Left cardiac atrium (tissue), 4 donors: ENCODE measurements around the gene CIAPIN1. TPM values are rescaled to one million over a fixed set of nuclear protein-coding genes. Genes with fewer than 3 reads are reported as not detected.
A peak's percentile ranks its signal among the peaks of the same experiment; 100 is the strongest.

ENCODE experiments used
- ATAC-seq, 2 donors: fragments of 200-7000 bp; cut with Tn5 transposase; one replicate each; pipeline ENCODE4 v1.9.1; 2020; ENCODE audit warnings: mild to moderate bottlenecking in 2 of 2, moderate library complexity in 2 of 2
- DNase-seq: peaks from one replicate; pipeline ENCODE4 v3.0.0-alpha.2; 2020
- intact Hi-C, 2 donors: fragments of 100-400 bp; cut with DNase I; formaldehyde crosslinking; loops; one replicate each; pipeline versions ENCODE4 v1.14.1 to v1.15.1; 2022 to 2023
- long read RNA-seq: library from polyadenylated mRNA; unstranded; transcript quantifications from one replicate; pipeline ENCODE4 v2.0.0, GENCODE V29; 2021
- total RNA-seq, 2 donors: library from RNA; stranded (reverse); fragmentation: NEBNext Ultra II Directional; extraction: Animal tissue kit (Norgen Biotek cat#: 25700); gene quantifications; one replicate each; pipeline ENCODE4 v1.2.1, GENCODE V29; 2021
- donor health status: DM: no; HTN: yes; CAD: no.
- donor health status: DM: no; HTN: yes; CAD: no; lungs with severe emphysema.
- donor health status: DM: yes; HTN: yes; CAD: no.
- donor health status: Dilated cardiomyopathy.

CIAPIN1 gene
- 10 to 100 TPM; 36.5 to 77.0 TPM for total RNA-seq
- long read RNA-seq, transcript CIAPIN1-213 (8 exons, 1,559 nt): minor isoform, 14 of 216 reads
- long read RNA-seq, transcript CIAPIN1-209 (9 exons, 2,016 nt): minor isoform, 12 of 216 reads
- long read RNA-seq, transcript CIAPIN1-201 (9 exons, 2,182 nt): major isoform, 174 of 216 reads
- long read RNA-seq, partial matches to known transcripts: 6 of 216 reads
- long read RNA-seq, other reads (novel, unspliced or antisense): 10 of 216 reads

DNA sequence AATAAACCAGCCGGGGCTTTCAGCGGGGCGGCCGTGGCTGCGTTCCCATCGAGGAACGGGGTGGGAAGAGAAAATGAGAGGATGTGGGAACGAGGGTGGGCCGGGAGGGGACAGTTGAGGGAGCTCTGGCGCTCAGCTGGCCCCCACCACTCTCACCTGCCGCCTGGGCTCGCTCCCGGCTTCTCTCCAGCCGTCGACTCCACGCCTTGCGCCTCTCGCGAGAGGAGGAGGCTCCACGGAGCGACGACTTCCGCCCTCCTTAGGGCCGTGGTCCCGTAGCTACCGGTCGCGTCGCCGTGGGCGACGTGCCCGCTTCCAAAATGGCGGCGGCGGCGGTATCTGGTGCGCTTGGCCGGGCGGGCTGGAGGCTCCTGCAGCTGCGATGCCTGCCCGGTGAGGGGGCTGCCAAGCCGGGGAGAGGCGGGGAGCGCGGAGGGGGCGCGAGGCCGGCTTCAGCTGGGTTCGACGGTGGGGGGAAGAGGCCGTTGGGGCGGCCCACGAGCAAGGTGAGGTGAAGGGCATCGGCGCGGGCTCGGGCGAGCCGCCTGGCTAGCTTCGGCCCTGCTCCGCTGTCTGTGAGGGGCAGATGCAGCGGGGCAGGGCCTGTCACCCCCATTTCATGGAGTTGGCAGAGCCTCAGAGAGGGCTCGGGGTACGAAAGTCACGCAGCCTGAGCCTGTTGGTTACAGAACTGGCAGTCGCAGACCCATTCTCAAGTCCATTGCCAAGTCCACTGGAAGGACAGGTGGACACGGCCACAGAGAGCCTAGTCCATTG, at the start of gene CIAPIN1, which contains the start of gene COQ9:
Gene CIAPIN1 (minus strand): TSS at position 200 of the 777 bp plus-strand sequence. CDS start 6,457 bp downstream, outside the sequence.
Gene COQ9 (plus strand): TSS at position 294 of the 777 bp plus-strand sequence. CDS start 27 bp downstream, at position 321.
- ATAC-seq (peak; percentile 99), DNase-seq (peak; percentile 96)
- intact Hi-C loops: no loop called here

DNA sequence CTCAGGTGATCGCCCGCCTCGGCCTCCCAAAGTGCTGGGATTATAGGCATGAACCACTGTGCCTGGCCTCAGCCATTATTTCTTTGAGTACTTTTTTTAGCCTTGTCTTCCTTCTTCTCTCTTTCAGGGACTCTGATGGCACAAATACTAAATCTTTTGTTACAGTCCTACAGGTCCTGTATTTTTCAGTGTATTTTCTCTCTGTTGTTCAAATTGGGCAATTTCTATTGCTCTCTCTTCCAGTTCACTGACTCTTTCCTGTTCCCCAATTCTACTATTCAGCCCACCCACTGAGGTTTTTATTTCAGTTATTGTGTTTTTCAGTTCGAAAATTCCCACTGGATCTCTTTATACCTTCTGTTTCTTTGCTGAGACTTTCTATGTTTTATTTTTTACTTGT, 46.6 kb upstream of the CIAPIN1 start:
- intact Hi-C loops: no loop called here
- ATAC-seq: no peak
- no peak for DNase-seq

DNA sequence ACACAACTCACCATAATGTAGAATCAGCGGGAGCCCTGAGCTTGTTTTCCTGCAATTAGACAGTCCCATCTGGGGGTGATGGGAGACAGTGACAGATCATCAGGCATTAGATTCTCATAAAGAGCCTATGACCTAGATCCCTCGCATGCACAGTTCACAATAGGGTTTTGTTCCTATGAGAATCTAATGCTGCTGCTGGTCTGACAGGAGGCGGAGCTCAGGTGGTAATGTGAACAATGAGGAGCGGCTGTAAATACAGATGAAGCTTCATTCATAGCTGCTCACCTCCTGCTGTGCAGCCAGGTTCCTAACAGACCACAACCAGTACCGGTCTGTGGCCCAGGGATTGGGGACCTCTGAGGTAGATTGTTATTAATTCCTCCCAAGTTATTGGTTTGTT, 42.0 kb upstream of the CIAPIN1 start:
- intact Hi-C loops: no loop called here
- DNase-seq: no peak

DNA sequence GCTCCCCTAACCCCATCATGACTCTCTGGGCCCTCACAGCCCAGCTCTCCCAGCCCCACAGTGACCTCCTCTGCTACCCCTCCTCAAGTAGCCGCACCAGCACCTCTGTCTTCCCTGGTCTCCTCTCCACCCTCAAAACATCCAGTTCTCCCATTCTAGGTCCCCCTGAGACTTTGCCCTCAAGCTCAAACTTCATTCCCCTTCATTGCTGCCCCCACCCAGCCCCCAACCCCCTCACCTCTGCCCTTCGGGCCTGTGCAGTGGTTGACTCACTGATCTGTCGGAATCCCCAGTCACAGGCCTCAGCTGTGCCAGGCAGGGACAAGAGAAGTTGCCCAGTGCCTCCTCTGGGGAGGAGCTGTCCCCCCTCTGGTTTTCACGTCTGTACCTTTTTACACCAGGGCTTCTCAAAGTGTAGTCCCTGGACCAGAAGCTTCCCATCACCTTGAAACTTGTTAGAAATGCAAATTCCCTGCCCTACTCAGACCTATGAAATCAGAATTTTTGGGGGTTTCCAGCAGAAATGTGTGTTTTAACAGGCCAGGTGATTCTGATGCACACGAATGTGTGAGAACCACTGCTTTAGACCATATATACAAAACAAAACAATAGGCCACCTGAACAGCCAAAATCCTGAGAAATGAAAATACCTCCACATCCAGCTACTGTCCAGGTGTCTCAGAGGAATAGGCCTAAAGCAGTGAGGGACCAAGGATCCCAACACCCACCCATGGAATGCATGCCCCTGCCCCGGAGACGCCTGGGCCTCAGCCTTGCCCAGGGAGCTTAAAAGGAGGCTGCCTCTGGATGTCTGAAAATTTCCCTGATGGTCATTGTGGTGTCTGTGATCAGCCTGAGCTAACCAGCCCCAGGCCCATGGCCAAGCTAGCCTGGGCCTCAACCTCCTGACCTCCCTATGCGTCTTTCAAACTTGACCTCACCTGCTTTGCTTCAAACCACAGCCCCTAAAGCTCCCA, 40.0 kb upstream of the CIAPIN1 start:
- ATAC-seq: peak in 1 of 2 donors; percentile 13
- intact Hi-C loops: no loop called here

More for the DNA sequence above, 42.0 kb upstream of the CIAPIN1 start:
- no peak for ATAC-seq

DNA sequence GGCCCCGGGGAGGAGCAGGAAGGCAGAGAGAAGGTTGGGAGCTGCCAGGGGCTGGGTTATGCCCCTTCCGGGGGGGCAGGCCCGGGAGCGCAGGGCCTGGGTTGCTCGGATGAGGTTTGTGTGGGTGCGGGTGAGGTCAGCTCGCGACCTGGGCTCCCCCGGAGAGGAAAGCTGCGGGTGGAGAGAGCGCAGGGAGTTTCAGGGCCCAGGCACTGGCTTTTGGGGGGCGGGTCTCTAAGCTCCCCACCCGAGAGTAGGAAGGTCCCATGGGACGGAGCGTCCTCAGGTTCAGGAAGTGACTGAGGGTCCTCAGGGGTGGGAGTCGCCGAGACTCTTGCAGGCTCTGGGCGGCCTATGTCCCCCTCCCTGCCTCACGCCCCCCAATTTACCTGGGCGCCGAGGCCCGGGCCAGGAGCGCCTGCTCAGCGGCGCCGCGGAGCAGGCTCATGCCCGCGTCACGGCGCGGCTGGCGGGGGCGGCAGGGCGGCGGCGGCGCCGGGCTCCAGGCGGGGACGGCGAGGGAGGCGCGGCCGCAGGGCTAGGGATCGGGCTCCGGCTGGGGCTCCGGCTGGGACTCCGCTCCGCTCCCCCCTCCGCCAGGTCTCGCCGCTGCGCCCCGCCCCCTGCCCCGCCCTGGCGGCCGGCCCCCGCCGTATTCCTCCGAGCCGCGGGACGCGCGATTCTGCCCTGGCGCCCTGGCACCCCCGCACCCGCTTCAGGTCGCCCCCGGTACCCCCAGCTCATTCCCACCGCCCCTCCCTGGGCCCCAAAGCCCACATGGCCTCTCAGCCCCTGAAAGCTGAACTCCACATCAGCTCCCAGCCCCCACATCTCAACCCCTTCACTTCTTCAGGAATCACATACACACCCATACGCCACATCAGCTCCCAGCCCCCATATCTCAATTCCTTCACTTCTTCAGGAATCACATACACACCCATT, 39.0 kb upstream of the CIAPIN1 start, which contains the start of gene DOK4:
Gene DOK4 (minus strand): TSS at position 578 of the 942 bp plus-strand sequence. CDS start 6,986 bp downstream, outside the sequence.
- DNase-seq (peak; percentile 88), ATAC-seq (peak; percentile 95 to 99)
- intact Hi-C loops: no loop called here

More for the DNA sequence above, 40.0 kb upstream of the CIAPIN1 start:
- no peak for DNase-seq

DNA sequence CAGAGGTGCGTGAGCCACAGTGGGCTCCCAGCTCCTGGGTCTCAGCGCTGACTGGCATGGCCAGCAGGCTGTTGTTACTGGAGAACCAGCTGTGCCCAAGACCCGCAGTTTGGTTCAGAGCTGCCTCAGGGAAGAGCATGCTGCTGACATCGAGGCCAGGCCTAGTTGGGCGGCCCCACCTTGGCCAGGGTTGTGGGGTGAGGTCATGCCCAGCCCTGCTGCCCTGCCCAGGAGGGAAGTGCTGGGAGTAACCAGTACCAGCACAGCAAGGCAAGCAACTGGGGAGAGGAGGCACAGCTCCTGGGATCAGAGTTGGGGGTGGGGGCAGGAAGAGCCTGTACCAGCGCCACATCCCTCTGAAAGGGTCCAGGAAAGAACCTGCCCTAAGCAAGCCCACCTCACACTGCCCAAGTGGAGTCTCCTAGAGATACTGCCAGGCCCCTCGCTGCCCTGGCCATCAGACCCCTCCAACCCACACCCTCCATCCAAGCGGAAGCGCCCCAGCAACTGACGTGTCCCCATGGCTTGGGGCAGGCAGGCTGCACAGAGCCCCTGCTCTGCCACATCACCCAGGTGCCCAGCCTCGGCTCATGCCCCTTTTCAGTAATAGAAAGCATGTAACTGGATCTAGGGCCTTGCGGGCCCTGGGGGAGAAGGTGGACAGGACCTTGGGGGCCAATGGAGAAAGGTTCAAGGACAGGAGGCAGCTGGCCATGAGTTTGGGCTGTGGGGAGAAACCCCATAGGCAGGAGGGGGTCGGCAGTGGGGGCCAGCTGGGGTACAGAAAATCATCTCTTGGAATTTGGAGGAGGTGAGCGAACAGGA, 38.1 kb upstream of the CIAPIN1 start:
- DNase-seq (no peak), ATAC-seq (peak in 1 of 2 donors; percentile 38)
- intact Hi-C loops: no loop called here

DNA sequence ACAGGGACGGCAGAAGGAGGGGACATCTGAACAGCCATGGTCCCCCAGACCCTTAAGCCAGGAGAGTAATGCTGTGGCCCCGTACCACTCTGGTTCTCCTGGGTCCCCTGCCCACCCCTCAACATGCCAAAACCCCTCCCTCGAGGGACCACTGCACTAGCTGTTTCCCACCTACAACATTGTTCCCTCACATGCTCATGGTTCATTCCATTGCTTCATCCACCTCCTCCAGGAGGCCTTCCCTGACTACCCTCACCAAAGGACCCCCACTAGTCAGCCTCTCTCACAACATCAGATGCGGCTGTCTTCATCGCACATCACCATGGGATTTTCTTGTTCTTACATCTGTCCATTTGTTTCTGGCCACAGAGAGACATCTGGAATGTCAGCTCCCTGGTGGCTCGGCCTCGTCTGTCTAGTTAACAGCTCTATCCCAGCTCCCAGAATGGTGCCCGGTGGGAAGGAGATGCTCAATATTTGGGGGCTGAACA, 37.4 kb upstream of the CIAPIN1 start:
- ATAC-seq (no peak), DNase-seq (no peak)
- intact Hi-C loops: no loop called here

DNA sequence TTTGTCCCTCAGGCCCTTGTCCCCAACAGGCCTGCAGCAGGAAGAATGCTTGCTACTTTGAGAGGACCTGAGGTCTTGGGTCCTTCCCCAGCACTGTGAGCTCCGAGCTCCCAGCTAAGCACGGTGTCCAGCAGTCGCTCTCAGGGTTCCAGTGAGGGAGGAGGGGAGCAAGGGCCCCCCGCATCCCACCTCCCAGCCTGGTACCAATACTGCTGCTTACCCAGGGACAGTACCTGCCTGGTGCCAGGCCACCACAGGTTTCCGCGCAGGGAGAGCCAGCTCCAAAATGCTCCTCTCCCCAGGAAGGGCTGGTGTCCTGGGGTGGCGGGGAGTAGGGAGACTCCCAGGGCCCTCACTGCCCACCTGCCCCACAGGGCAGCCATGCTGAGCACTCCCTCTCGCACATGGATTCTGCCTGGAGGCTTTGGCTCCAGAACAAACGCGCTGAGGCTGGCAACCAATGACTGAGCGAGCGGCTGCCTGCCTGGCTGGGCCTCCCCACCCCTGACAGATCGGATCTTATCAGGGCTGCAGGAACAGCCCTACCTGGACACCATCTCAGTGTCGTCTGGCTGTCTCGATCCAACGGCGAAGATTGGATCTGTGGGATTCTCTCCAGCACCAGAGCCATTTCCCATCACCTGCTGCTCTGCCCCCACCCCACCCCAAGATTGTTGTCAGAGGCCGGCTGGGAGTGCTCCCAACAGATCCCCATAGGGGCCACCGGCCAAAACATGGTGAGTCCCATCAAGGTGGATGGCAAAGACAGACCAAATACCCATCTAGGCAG, 36.7 kb upstream of the CIAPIN1 start:
- DNase-seq (no peak), ATAC-seq (no peak)
- intact Hi-C loops: no loop called here

DNA sequence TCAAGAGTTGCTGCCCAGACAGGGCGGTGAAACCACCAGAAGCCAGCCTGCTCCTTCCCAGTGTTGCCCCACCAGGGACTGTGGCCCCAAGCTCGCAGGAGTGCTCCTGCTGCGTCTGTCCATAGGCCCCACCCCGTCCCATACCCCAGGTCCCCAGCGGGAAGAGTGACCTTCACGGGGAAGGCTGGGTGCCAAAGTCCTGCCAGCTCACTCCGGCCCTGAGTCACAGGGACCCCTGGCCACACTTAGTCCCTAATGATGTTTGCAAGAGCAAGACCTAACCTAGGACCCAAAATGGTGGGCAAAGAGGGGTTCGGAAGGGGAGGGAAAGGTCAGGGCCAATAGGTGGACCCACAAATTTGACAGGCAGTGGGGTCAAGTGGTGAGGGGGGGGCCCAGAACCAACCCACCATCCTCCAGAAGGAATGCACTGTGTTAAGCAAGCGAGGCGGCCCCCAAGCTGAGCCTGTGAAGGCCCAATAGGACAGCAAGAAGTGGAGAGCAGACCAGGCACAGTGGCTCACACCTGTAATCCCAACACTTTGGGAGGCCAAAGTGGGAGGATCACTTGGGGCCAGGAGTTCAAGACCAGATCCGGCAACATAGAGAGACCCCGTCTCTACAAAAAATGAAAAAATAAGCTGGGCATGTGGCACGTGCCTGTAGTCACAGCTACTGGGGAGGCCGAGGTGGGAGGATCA, 35.8 kb upstream of the CIAPIN1 start:
- ATAC-seq: no peak
- DNase-seq: no peak
- intact Hi-C loops: no loop called here

DNA sequence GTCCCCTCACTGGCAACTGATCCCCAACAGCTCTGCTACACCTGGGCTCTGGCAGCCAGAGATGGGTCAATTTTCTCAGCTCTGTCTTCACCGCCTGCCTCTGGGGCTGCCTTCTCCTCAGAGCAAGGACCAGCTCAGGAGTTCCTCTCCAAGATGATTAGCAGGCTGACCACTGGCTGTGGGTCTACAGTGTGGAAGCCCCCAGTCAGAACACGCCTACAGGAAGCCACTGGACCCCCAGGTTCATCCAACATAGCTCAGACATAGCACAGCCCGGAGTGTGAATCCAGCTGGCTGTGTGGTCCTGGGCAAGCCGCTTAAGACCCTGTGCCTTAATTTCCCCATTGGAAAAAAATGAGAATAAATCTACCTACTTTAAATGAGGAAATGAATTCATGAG, 34.2 kb upstream of the CIAPIN1 start:
- no peak for ATAC-seq
- intact Hi-C loops: no loop called here
- no peak for DNase-seq

DNA sequence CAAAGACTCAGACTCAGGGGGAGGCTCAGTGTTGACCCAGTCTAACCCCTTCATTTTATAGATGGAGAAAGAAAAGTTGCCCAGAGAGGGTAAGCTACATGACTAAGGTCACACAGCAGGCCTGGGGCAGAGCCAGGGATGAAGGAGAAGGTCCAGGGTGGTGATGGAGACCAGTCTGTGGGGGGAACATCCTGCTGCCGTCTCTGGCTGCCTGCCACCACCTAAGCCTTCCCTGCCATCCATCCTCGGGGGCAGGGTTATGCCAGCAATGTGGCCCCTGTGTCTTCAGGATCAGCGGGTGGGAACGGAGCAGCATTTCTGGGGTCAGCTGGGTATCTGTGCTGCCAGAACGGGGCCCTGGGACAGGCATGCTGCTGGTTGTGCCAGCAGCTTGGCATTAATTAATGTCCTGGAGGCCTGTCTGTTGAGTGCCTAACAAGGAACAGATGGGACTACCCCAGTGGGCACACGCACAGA, 33.6 kb upstream of the CIAPIN1 start:
- intact Hi-C loops: no loop called here
- ATAC-seq (no peak), DNase-seq (no peak)

DNA sequence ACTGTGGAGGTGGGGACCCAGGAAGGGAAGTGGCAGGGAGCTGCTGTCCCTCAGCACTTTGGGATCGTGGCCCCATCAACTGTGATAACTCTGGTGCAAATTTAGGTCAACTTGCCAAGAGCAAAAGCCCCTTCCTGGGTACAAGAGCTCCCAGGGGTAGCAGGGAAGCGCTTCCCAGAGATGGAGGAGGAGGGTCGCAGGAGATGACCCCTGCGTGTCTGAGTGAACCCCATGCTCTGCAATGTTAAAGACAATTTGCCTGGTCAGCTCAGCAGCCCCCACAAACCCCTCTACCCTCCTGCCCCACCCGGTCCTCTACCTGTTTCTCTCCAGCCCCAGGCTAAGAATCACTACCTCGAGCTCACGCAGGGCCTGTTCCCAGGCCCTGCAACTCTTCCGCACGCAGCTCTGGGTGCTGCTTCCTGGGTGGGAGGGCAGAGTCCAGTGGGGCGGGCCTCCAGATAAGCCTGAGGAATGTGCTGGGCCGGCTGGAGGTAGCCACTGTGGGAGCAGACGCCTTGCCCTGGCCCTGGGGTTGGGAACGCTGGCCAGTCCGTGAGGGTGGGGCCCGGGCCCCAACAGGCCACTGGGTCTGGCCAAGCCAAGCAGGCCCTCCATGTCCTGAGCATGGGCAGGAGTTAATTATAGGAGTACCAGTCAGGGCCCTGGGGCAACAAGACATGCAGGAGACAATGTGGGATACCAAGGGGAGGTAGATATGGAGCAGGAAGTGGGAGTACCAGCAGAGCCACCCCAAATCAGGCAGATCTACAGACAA, 33.0 kb upstream of the CIAPIN1 start:
- DNase-seq (peak; percentile 72), ATAC-seq (peak; percentile 73 to 84)
- intact Hi-C loops: no loop called here

DNA sequence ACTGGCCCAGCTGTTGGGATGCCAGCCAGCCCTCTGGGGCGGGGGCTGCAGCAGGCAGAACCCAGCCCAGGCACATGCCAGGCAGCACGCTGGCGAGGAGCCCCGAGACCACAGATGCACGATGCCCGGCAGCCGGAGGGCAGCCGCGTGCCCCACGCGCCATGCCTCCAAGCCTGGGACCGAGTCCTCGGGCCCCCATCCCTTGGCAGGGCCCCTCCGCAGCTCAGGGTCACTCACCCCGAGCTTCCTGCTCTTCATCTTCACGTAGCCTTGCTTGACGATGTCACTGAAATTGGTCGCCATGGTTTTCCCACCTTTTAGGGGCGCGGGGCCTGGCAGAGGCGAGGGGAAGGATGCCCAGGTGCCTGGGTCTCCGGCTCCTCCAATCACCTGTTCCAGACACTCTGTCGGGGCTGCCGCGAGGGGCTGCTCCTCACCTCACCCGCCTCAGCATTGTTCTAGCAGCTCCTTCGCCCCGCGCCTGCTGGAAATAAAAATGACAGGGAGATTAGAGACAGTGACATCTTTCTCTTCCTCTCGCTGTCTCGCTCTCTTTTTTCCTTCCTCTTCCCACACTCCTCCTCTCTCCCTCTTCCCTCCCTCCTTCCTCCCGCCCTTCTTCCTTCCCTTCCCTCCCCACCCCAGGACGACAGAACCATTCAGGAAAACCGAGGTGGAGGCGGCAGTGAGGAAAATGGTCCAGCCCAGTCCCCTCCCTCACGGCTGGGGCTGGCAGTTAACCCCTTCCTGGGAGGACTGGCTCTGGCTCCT, 32.2 kb upstream of the CIAPIN1 start:
- DNase-seq: peak; percentile 55
- ATAC-seq: peak; percentile 51 to 80
- intact Hi-C loops: no loop called here
